ENCODE results near the gene SIGLEC6. TPM values are rescaled to one million over a fixed set of nuclear protein-coding genes. Genes with fewer than 3 reads are reported as not detected.

SIGLEC6 gene
- total RNA-seq, 2 experiments from 2014 or later: 0.15 to 0.48 TPM

GRCh38 chr19:51559240-51559639 lies 27.8 kb upstream of the SIGLEC6 start:
- Mint-ChIP-seq H3K27ac (no peak overlapping the region), H3K9me3 (no peaks in the 10 kb centered on the region), H3K36me3 (ENCODE audit: low read depth) (no peaks in the 10 kb centered on the region), H3K4me3 (no peak overlapping the region), H3K4me1 (no peaks in the 10 kb centered on the region), H3K27me3 (peaks cover 31% of the 10 kb centered on the region)
- DNase-seq: no peak
- ChIA-PET POLR2A (no interaction called here), CTCF (no interaction called here)

GRCh38 chr19:51552996-51553725 lies 21.7 kb upstream of the SIGLEC6 start:
- no peaks in the 10 kb centered on the region for H3K9me3 Mint-ChIP-seq
- peak; percentile 58 for DNase-seq
- H3K4me1 Mint-ChIP-seq: peaks cover 41% of the 10 kb centered on the region
- H3K27me3 Mint-ChIP-seq: peaks cover 34% of the 10 kb centered on the region
- peaks cover 5% of the 10 kb centered on the region for H3K36me3 Mint-ChIP-seq (ENCODE audit: low read depth)
- H3K27ac Mint-ChIP-seq: no peak overlapping the region
- ChIA-PET CTCF (interaction anchor here (1.4 kb wide), 1 partner anchor 104 kb away, joined by 4 read pairs; no protein-coding TSS in a partner anchor), POLR2A (no interaction called here)
- H3K4me3 Mint-ChIP-seq: no peak overlapping the region

GRCh38 chr19:51552608-51552995 lies 21.1 kb upstream of the SIGLEC6 start:
- no peak for DNase-seq
- Mint-ChIP-seq H3K9me3 (no peaks in the 10 kb centered on the region), H3K4me1 (peaks cover 47% of the 10 kb centered on the region), H3K27ac (no peak overlapping the region), H3K4me3 (no peak overlapping the region), H3K36me3 (ENCODE audit: low read depth) (peaks cover 5% of the 10 kb centered on the region), H3K27me3 (peaks cover 34% of the 10 kb centered on the region)
- CTCF ChIA-PET: no interaction called here
- POLR2A ChIA-PET: no interaction called here

GRCh38 chr19:51551673-51552432 lies 20.4 kb upstream of the SIGLEC6 start:
- peaks cover 54% of the 10 kb centered on the region for H3K4me1 Mint-ChIP-seq
- H3K36me3 Mint-ChIP-seq (ENCODE audit: low read depth): peaks cover 5% of the 10 kb centered on the region
- peak overlapping the region; percentile 6 for H3K27ac Mint-ChIP-seq
- H3K9me3 Mint-ChIP-seq: no peaks in the 10 kb centered on the region
- ChIA-PET CTCF (no interaction called here), POLR2A (no interaction called here)
- H3K4me3 Mint-ChIP-seq: peak overlapping the region; percentile 36
- DNase-seq: no peak
- peaks cover 36% of the 10 kb centered on the region for H3K27me3 Mint-ChIP-seq

- ChIA-PET POLR2A (no interaction called here), CTCF (no interaction called here)
- H3K4me1 Mint-ChIP-seq: peaks cover 62% of the 10 kb centered on the region
- peak overlapping the region; percentile 47 for H3K27ac Mint-ChIP-seq
- no peaks in the 10 kb centered on the region for H3K9me3 Mint-ChIP-seq
- peaks cover 5% of the 10 kb centered on the region for H3K36me3 Mint-ChIP-seq (ENCODE audit: low read depth)
- no peak for DNase-seq
- H3K4me3 Mint-ChIP-seq: peak overlapping the region; percentile 36
- H3K27me3 Mint-ChIP-seq: peaks cover 30% of the 10 kb centered on the region
Observed at GRCh38 chr19:51550848-51551672, 19.6 kb upstream of the SIGLEC6 start.

GRCh38 chr19:51549533-51550324 lies 18.3 kb upstream of the SIGLEC6 start:
- Mint-ChIP-seq H3K4me1 (peaks cover 66% of the 10 kb centered on the region), H3K27me3 (peaks cover 25% of the 10 kb centered on the region), H3K36me3 (ENCODE audit: low read depth) (peaks cover 5% of the 10 kb centered on the region), H3K27ac (peak overlapping the region; percentile 61), H3K9me3 (no peaks in the 10 kb centered on the region), H3K4me3 (peak overlapping the region; percentile 30)
- POLR2A ChIA-PET: no interaction called here
- CTCF ChIA-PET: interaction anchor here (0.7 kb wide), 1 partner anchor 75 kb away, joined by 4 read pairs; no protein-coding TSS in a partner anchor
- no peak for DNase-seq

GRCh38 chr19:51548891-51549305 lies 17.4 kb upstream of the SIGLEC6 start:
- CTCF ChIA-PET: interaction anchor here (1.8 kb wide), 1 partner anchor 108 kb away, joined by 7 read pairs; no protein-coding TSS in a partner anchor
- H3K27me3 Mint-ChIP-seq: peaks cover 24% of the 10 kb centered on the region

GRCh38 chr19:51548213-51548651 lies 16.8 kb upstream of the SIGLEC6 start:
- H3K4me1 Mint-ChIP-seq: peaks cover 66% of the 10 kb centered on the region
- H3K9me3 Mint-ChIP-seq: no peaks in the 10 kb centered on the region
- H3K27me3 Mint-ChIP-seq: peaks cover 26% of the 10 kb centered on the region
- peak overlapping the region; percentile 79 for H3K27ac Mint-ChIP-seq
- no peak for DNase-seq
- peaks cover 5% of the 10 kb centered on the region for H3K36me3 Mint-ChIP-seq (ENCODE audit: low read depth)
- CTCF ChIA-PET: interaction anchor here (1.5 to 1.8 kb wide), 2 partner anchors 77 to 109 kb away, joined by 3 to 7 read pairs; no protein-coding TSS in a partner anchor
- H3K4me3 Mint-ChIP-seq: no peak overlapping the region
- POLR2A ChIA-PET: no interaction called here

More at GRCh38 chr19:51548891-51549305, 17.4 kb upstream of the SIGLEC6 start:
- POLR2A ChIA-PET: no interaction called here
- no peak overlapping the region for H3K4me3 Mint-ChIP-seq
- DNase-seq: no peak
- H3K9me3 Mint-ChIP-seq: no peaks in the 10 kb centered on the region
- peaks cover 66% of the 10 kb centered on the region for H3K4me1 Mint-ChIP-seq
- peaks cover 5% of the 10 kb centered on the region for H3K36me3 Mint-ChIP-seq (ENCODE audit: low read depth)
- peak overlapping the region; percentile 61 for H3K27ac Mint-ChIP-seq

- Mint-ChIP-seq H3K27me3 (peaks cover 22% of the 10 kb centered on the region), H3K9me3 (no peaks in the 10 kb centered on the region), H3K27ac (peak overlapping the region; percentile 79), H3K36me3 (ENCODE audit: low read depth) (peaks cover 5% of the 10 kb centered on the region), H3K4me3 (no peak overlapping the region), H3K4me1 (peaks cover 62% of the 10 kb centered on the region)
- DNase-seq: no peak
- CTCF ChIA-PET: interaction anchor here (1.5 to 1.8 kb wide), 3 partner anchors 61 to 110 kb away, joined by 3 to 7 read pairs (median 4); no protein-coding TSS in a partner anchor
- POLR2A ChIA-PET: interaction anchor here (0.5 to 0.6 kb wide), 2 partner anchors 44 to 123 kb away, joined by 3 read pairs; no protein-coding TSS in a partner anchor
Observed at GRCh38 chr19:51547397-51548212, 16.1 kb upstream of the SIGLEC6 start.

GRCh38 chr19:51546650-51547396 lies 15.4 kb upstream of the SIGLEC6 start:
- Mint-ChIP-seq H3K9me3 (no peaks in the 10 kb centered on the region), H3K4me1 (peaks cover 55% of the 10 kb centered on the region), H3K4me3 (no peak overlapping the region), H3K36me3 (ENCODE audit: low read depth) (peaks cover 2% of the 10 kb centered on the region), H3K27me3 (peaks cover 25% of the 10 kb centered on the region), H3K27ac (peak overlapping the region; percentile 79)
- peak; percentile 42 for DNase-seq
- POLR2A ChIA-PET: no interaction called here
- CTCF ChIA-PET: interaction anchor here (1.5 to 1.8 kb wide), 3 partner anchors 61 to 110 kb away, joined by 3 to 7 read pairs (median 4); no protein-coding TSS in a partner anchor

GRCh38 chr19:51546107-51546649 lies 14.7 kb upstream of the SIGLEC6 start:
- peaks cover 49% of the 10 kb centered on the region for H3K4me1 Mint-ChIP-seq
- H3K9me3 Mint-ChIP-seq: no peaks in the 10 kb centered on the region
- CTCF ChIA-PET: interaction anchor here (0.5 to 1.6 kb wide), 2 partner anchors 62 to 68 kb away, joined by 3 to 4 read pairs; no protein-coding TSS in a partner anchor
- H3K27ac Mint-ChIP-seq: peak overlapping the region; percentile 0
- peaks cover under 1% of the 10 kb centered on the region for H3K36me3 Mint-ChIP-seq (ENCODE audit: low read depth)
- no peak overlapping the region for H3K4me3 Mint-ChIP-seq
- POLR2A ChIA-PET: no interaction called here
- peaks cover 25% of the 10 kb centered on the region for H3K27me3 Mint-ChIP-seq
- DNase-seq: no peak

Measured in activated CD4-positive, alpha-beta memory T cell treated with anti-CD3 and anti-CD28 coated beads, Interleukin-2, amount 10 ng/mL, durations not matched to agents 7 days and 5 days (primary cell).